ENCODE data around the gene CEMIP2.

The CEMIP2 gene

DNA sequence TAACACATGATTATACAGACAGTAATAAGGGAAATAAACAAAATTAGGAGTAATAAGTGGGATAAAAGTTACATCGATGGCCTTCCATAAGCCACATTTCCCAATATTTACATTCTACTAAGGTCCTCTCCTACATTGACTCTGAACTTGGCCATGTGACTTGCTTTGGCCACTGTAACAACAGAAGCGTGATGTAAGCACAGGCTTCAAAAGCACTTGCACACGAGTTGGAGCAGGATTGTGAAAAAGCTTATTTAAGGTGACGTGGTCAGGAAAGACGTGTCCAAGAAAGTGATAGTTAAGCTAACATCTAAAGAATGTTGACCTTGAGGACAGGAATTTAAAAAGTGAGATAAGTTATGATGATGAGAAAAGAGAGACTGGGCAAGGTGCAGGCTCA, 9.8 kb upstream of the CEMIP2 start:
- DNase-seq = no peak

DNA sequence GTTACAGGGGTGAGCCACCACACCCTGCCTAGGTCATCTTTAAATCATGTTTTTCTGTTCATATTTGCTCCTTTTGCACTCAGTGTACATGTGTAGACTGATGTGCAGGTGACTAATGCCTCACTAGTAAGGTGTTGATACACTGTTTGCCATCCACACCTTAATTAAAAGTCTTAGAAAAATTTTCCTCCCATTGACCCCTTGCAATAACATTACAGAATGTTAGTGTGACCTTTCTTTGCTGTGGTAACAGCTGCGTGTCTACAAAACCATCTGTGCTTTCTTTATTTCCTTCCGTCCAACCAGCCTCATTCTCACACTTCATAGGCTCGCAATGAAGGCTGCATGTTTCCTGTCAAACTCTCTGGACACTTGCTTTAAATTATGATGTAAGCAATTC, 6.6 kb upstream of the CEMIP2 start:
- DNase-seq = no peak

DNA sequence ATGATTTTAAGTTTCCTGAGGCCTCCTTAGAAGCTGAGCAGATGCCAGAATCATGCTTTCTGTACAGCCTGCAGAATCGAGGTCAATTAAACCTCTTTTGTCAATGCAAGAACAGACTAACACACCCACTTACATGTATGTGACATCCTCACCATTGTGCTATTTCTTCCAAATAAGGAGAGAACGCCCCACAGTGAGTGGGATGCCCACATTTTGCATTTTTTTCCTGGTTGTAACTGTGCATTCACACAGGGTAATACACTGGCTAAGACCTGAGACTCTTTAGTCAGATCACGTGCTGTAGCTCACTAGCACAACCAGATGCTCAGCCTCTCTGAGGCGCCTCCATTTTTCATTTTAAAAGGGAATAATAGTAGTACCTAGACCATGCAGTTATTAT, 4.4 kb upstream of the CEMIP2 start:
- DNase-seq = no peak

DNA sequence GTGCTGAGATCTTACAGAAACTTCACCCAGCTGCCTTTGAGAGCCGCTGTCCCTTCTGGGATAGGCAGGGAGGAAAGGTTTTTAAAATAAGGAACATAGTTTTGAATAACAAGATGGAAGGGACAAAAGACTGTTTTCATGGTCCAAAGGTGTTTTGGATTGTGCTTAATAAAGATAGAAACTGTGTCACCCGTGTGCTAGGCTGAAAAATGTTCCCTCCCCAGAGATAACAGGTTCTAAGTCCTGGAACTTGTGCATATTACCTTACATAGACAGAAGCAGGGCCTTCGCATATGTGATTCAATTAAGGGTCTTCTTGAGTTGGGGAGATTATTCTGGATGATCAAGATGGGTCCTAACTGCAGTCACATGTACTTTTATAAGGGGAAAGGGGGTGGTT, 1.9 kb upstream of the CEMIP2 start:
- DNase-seq = no peak

GRCh38 chr9:71769175-71770161, 1.2 kb upstream of the CEMIP2 start:
- DNase-seq = peak; percentile 79

DNA sequence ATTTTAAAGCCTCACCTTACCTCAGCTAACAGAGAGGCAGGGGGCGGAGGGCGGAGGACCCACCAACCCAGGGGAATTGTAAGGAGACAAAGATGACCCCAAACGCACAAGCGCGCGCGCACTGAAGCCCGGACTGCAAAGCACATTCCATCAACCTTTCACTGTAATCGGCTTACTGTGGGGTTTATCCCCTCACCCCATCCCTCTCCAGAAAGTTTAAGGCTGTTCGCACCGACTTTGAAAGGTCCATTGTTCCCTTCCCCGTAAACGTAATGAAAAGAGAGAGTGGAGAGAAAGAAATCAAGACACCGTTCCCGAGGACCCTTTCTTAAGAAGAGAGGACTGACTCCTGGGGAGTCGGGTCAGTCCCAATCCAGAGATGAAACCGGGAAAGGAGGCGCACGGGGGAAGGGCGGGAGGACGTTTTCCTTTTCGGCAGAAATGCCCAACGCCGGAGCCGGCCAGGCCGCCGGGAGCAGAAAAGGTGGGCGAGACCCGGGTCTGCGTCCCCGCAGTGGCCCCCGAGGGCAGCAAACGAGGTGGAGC, 464 bp downstream of the CEMIP2 start:
- DNase-seq = peak; percentile 71

DNA sequence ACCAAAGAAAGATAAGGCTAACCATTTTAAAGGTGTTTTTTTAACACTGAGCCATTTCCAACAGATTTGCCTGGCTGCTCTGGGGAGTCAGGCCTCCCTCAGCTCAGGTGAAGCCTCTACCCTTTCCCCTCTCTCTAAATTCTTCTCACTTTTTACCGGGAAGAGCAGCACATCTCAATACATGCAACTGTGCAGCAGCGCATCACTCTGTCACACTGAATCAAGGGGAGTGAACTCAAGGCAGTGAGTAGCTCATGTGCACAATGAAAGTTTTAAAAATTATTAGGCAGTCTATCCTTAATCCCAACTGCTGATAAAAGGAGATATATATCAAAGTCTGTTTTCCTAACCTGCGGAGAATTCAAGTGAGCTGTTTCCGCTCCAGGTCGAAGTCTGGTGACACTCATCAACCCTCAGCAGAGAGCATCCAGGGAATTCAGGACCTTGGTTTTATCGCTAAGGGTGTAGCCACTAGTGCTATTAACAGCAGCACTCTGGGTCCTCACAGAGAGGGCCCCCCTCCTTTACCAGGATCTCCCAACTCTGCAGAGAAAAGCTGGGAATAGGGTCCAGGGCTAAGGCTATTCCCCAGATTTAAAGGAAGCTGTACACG, 1.0 kb downstream of the CEMIP2 start:
- peak; percentile 23 for DNase-seq

GRCh38 chr9:71766663-71767062, 1.6 kb downstream of the CEMIP2 start:
- no peak for DNase-seq

DNA sequence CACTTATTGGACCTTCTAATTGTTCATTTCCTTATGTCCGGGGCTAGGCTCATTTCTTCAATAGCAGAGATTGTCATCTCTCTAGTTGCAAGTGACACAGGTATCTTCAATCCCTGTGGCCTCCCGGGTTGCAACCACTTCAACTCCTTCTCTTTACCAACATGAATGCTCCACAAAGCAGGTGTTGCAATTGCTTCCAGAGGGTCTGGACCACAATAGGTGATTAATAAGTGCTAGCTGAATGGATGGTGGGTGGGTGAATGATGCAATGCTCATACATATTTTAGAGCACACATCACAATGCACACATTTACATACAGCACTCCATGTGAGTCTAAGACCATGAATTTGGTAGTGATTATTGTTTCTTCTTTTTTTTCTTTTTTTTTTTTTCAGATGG, 2.6 kb downstream of the CEMIP2 start:
- DNase-seq = no peak

GRCh38 chr9:71764891-71765290, 3.4 kb downstream of the CEMIP2 start:
- DNase-seq = no peak

DNA sequence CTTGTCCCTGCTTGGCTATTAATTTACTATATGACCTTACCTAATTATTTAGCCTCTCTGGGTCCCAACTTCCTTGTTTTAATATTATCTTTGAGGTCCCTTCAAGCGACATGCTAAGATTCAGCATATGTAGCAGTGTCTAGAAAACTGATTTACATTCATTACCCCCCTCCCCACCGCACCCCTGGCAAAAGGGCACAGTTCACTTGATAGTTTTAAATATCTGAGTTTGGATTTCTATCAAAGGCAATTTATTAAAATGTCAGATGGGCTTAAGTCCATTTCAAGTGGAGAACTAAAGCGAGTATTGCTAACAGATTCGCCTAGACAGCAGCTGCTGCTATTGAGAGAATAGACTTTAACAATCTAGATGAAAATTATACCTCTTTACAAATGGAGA, 3.9 kb downstream of the CEMIP2 start:
- DNase-seq = no peak

DNA sequence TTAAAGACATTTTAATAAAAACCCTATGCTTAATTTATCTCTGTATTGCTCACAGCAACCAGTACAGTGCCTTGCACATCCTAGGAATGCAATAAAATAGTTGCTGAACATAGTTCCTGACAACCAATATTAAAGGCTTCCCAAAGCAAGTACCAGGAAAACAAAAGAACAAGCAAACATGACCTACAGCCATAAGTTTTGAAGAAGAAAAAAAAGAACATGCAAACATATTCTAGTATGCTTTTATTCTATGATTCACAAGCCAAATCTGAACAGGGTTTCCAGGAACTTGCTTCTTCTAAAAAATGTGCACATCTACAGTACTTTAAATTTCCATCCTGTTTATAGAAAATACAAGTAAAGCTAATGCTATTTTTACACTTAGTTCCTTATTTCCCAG, 4.5 kb downstream of the CEMIP2 start:
- no peak for DNase-seq

DNA sequence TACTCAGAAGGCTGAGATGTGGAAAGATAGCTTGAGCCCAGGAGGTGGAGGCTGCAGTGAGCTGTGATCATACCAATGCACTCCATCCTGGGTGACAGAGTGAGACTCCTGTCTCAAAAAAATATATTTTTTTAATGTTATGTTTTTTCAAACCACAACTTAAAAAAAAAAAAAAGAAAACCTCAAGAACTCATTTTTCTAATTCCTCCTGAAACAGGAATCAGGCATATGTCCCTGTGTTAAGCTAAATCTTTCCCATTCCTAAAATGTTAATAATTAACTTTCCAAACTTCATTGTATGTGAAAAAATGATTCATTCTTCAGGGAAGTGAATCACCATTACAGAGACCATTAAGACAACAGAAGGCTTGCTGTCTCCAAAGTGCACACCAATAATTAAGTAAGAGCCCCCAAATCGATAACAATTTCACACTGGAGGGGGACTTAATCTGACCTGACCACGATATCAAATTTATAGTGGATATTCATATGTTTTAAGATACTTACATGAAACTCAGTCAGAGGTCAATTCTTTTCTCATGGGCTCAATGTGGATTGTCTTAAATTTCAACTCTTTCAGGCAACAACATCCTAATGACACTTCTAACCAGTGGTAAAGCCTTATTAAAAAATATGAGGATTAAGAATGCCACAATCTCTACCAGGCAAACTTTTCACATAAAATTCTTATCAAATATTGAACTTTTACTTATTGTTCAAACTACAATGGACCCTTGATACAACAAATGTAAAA, 5.2 kb downstream of the CEMIP2 start:
- DNase-seq = no peak

- no peak for DNase-seq
Observed at GRCh38 chr9:71761938-71762353, 6.4 kb downstream of the CEMIP2 start.

GRCh38 chr9:71760901-71761300, 7.4 kb downstream of the CEMIP2 start:
- DNase-seq = no peak

DNA sequence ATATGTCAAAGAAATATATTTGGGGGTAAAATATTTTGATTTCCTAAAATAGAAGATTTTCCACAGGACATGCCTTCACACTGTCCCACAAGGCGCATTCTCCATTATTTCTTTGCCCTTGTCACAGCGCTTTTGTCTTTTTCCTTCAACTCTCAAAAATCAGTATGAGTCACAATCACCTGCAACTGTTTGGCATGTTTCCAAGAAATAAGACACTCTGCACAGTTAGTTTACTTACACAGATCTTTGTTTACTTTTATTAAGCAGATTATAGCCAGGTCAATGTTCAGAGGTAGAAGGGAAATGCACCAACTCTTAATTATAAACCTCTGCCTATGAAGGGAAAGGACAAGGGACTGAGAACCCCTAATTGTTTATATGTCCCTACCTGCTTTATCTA, 9.5 kb downstream of the CEMIP2 start:
- no peak for DNase-seq

GRCh38 chr9:71758277-71758676, 10.0 kb downstream of the CEMIP2 start:
- no peak for DNase-seq

GRCh38 chr9:71756753-71757152, 11.6 kb downstream of the CEMIP2 start:
- no peak for DNase-seq

DNA sequence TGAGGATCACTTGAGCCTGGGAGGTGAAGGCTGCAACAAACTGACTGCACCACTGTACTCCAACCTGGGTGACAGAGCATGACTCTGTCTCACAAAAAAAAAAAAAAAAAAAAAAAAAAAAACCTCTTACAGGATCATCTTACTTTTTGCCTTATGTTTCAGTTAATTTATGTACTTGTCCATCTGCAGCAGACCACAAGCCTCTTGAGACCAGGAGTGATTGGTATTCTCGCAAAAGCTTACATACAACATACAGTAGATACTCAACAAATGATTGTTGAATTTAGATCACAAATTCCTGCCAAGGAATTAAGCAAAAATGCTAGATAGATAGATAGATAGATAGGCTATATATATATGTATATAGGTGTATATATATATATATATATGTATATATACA, 12.4 kb downstream of the CEMIP2 start:
- DNase-seq = no peak

- no peak for DNase-seq
Observed at GRCh38 chr9:71755230-71755629, 13.1 kb downstream of the CEMIP2 start.

GRCh38 chr9:71754151-71754550, 14.2 kb downstream of the CEMIP2 start:
- DNase-seq = no peak

DNA sequence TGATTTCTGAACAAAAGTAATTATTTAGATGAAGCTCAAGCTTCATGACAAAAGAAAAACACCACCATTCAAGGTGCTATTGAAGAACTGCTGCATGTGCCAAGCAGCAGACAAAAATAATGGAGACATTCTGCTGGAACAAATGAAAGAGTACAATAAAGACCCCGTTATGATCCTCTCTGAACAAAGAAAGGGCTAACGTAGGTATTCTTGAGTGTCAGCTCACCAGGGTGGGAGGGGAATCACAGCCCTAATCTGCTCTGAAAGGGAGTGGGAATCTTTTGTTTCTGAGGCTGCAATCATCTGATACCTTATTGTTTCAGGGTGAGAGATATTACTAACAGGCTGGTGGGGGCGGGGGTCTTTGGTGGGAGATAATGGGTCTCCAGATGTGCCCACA, 15.4 kb downstream of the CEMIP2 start:
- no peak for DNase-seq

- no peak for DNase-seq
Observed at GRCh38 chr9:71752352-71752751, 16.0 kb downstream of the CEMIP2 start.
